K562 (cell line): Measurements from ENCODE around the gene KCNJ12. TPM values are rescaled to one million over a fixed set of nuclear protein-coding genes. Genes with fewer than 3 reads are reported as not detected.
"Not testable (repeated sequence)": the region's sequence is repeated elsewhere in the genome, so short reads cannot be mapped to it uniquely, and the experiment has no call there.

Source experiments
- ATAC-seq: fragments of 200-7000 bp; cut with Tn5 transposase; 3 replicates; pipeline ENCODE4 v1.9.1; 2020; ENCODE audit warnings: moderate library complexity
- BruUV-seq: library from RNA; stranded (reverse); fragments of 400-500 nt; replicated peaks from 2 replicates; lab custom pipeline; 2021; lab: Mats Ljungman, UMichigan
- CTCF ChIA-PET: fragments of 300-600 bp; formaldehyde crosslinking; extraction: SDS; loops from one replicate; lab custom pipeline; 2021; ENCODE audit warnings: low intra/inter-chr PET ratio; lab: Yijun Ruan, JAX
- POLR2A ChIA-PET: fragments of 300-600, 350-650 bp; sonication (Branson Sonifier 250); formaldehyde crosslinking; extraction: SDS; loops from one replicate; lab custom pipeline; 2021; ENCODE audit warnings: antibody characterized with exemption, inconsistent platforms; lab: Yijun Ruan, JAX
- DNase-seq, 4 experiments: peaks; one replicate each; pipeline versions ENCODE4 v3.0.0 to v3.0.0-alpha.2; 2011 to 2018; ENCODE audit warnings: low spot score in 3 of 4, mixed read lengths in 3 of 4; ENCODE audit errors: extremely low read depth in 1 of 4
- FAIRE-seq: peaks from 2 replicates; lab custom pipeline; 2011; peaks lifted over from hg19 to GRCh38; lab: Jason Lieb, UNC
- H2AFZ ChIP-seq: 2 replicates; pipeline ENCODE4 v1.6.0; 2011; ENCODE audit warnings: low read depth, low read length, control low read depth, inconsistent platforms
- H3K27ac ChIP-seq: fragments of 200-600 bp; 3 replicates; pipeline ENCODE4 v1.8.0; 2011; ENCODE audit warnings: low read depth, mild to moderate bottlenecking, control low read depth, inconsistent platforms, low read length, moderate library complexity, mixed read lengths; ENCODE audit errors: extremely low read depth
- H3K27me3 ChIP-seq, 2 experiments: fragments of 300-600 bp in 1 of 2; 2 replicates in 1 of 2; 3 replicates in 1 of 2; pipeline versions ENCODE4 v1.6.0 to v1.8.0; 2011; ENCODE audit warnings: inconsistent platforms in 2 of 2, low read length in 2 of 2, mild to moderate bottlenecking in 1 of 2, mixed read lengths in 1 of 2, moderate library complexity in 1 of 2; ENCODE audit not compliant: control insufficient read depth in 2 of 2, insufficient read depth in 2 of 2
- H3K36me3 ChIP-seq: fragments of 300-600 bp; 3 replicates; pipeline ENCODE4 v1.8.0; 2011; ENCODE audit warnings: mild to moderate bottlenecking, low read length, inconsistent platforms; ENCODE audit not compliant: control insufficient read depth, insufficient read depth
- H3K4me1 ChIP-seq, 2 experiments: fragments of 200-600 bp in 1 of 2; replicated peaks in 1 of 2; 2 replicates in 1 of 2; 3 replicates in 1 of 2; pipeline versions ENCODE4 v1.5.1 to v1.8.0; 2011; ENCODE audit warnings: inconsistent platforms in 2 of 2, low read length in 2 of 2, mild to moderate bottlenecking in 1 of 2, mixed read lengths in 1 of 2, moderate library complexity in 1 of 2; ENCODE audit not compliant: control insufficient read depth in 2 of 2, insufficient read depth in 2 of 2
- H3K4me2 ChIP-seq: 2 replicates; pipeline ENCODE4 v1.6.1; 2011; ENCODE audit warnings: low read length, control low read depth, inconsistent platforms, mixed read lengths; ENCODE audit not compliant: insufficient read depth
- H3K4me3 ChIP-seq: fragments of 200-600 bp; sonication (generic), shearing (Covaris generic); 2 replicates; pipeline ENCODE4 v1.5.1; 2016; ENCODE audit warnings: control low read depth, inconsistent platforms
- H3K79me2 ChIP-seq: fragments of 200-600 bp; 3 replicates; pipeline ENCODE4 v1.8.0; 2011; ENCODE audit warnings: low read length, inconsistent platforms; ENCODE audit not compliant: control insufficient read depth, insufficient read depth
- H3K9ac ChIP-seq, 2 experiments: 2 replicates each; pipeline versions ENCODE4 v1.6.0 to v1.6.1; 2011; ENCODE audit warnings: low read depth in 2 of 2, low read length in 2 of 2, control low read depth in 1 of 2, inconsistent platforms in 1 of 2, mild to moderate bottlenecking in 1 of 2, mixed read lengths in 1 of 2; ENCODE audit not compliant: insufficient read depth in 1 of 2
- H3K9me1 ChIP-seq: one replicate; pipeline ENCODE4 v1.6.0; 2011; ENCODE audit warnings: inconsistent platforms, mild to moderate bottlenecking, low read length, moderate library complexity; ENCODE audit not compliant: control insufficient read depth, insufficient read depth
- H3K9me3 ChIP-seq: replicated peaks from 2 replicates; pipeline ENCODE4 v1.5.1; 2011; ENCODE audit warnings: low read depth, low read length, inconsistent platforms; ENCODE audit not compliant: control insufficient read depth, insufficient read depth
- H4K20me1 ChIP-seq: replicated peaks from 2 replicates; pipeline ENCODE4 v1.6.1; 2011; ENCODE audit warnings: low read length, inconsistent platforms, mixed read lengths; ENCODE audit not compliant: control insufficient read depth, insufficient read depth
- BCOR ChIP-seq: fragments of 450-650 bp; IDR thresholded peaks from 2 replicates; pipeline ENCODE4 v1.6.1; 2016
- RBM25 ChIP-seq: fragments of 200-400 bp; formaldehyde crosslinking; IDR thresholded peaks from 2 replicates; pipeline ENCODE4 v1.6.1; 2018; ENCODE audit warnings: low read length, low read depth, moderate library complexity; ENCODE audit not compliant: severe bottlenecking
- SMARCA5 ChIP-seq: fragments of 450-650 bp; IDR thresholded peaks from 2 replicates; pipeline ENCODE4 v1.6.1; 2016
- ZFP36 ChIP-seq: fragments of 150-350 bp; IDR thresholded peaks from 2 replicates; pipeline ENCODE4 v1.6.1; 2018; ENCODE audit warnings: low read length, low read depth; ENCODE audit not compliant: partially characterized antibody
- ZNF436 ChIP-seq: fragments of 250-450, 450-650 bp; sonication (Bioruptor Pico); formaldehyde crosslinking; IDR thresholded peaks from 2 replicates; pipeline ENCODE4 v1.7.0; 2020; ENCODE audit warnings: mild to moderate bottlenecking
- WGBS: fragments of 100-300 bp; shearing (Covaris generic); methylation state at CpG from one replicate; pipeline ENCODE4 v1.1.6; 2016; ENCODE audit warnings: low coverage, mixed read lengths; ENCODE audit not compliant: insufficient coverage; ENCODE audit errors: missing lambda C conversion rate; 5-methylcytosine and 5-hydroxymethylcytosine counted together
- in situ Hi-C: fragments of 300-500 bp; cut with MboI; formaldehyde crosslinking; loops from 4 replicates; pipeline ENCODE4 v1.15.0; 2018; ENCODE audit warnings: inconsistent platforms, mixed read lengths
- intact Hi-C: fragments of 100-400 bp; cut with micrococcal nuclease; formaldehyde crosslinking; loops from 2 replicates; pipeline ENCODE4 v1.14.2; 2022
- polyA plus RNA-seq, 8 experiments: library from polyadenylated mRNA; depleted of rRNA in 4 of 8; stranded (reverse) in 5 of 8; unstranded in 3 of 8; fragments of >200 nt; fragmentation: Nextera tagmentation in 2 of 8; fragmentation: Illumina TruSeq in 1 of 8; extraction: Ambion mirVana in 2 of 8; extraction: Trizol in 1 of 8; gene quantifications; 2 replicates each; pipeline versions ENCODE4 v1.2.1 to v1.2.3, GENCODE V29; 2011 to 2014; ENCODE audit warnings: inconsistent platforms in 1 of 8, missing spikeins in 1 of 8
- total RNA-seq, 7 experiments: library from RNA; depleted of rRNA in 6 of 7; stranded (reverse); fragments of >200 nt in 6 of 7; fragmentation: Illumina TruSeq in 2 of 7; extraction: Trizol in 2 of 7; gene quantifications; 2 replicates each; pipeline versions ENCODE4 v1.2.1 to v1.2.3, GENCODE V29; 2011 to 2021; ENCODE audit warnings: low replicate concordance in 1 of 7

The KCNJ12 gene
- total and polyA plus RNA-seq, 9 of the 15 experiments (the other 6 are each of a cell fraction or from before 2014, with no cell fraction given): 0.02 TPM; not detected in 8

DNA sequence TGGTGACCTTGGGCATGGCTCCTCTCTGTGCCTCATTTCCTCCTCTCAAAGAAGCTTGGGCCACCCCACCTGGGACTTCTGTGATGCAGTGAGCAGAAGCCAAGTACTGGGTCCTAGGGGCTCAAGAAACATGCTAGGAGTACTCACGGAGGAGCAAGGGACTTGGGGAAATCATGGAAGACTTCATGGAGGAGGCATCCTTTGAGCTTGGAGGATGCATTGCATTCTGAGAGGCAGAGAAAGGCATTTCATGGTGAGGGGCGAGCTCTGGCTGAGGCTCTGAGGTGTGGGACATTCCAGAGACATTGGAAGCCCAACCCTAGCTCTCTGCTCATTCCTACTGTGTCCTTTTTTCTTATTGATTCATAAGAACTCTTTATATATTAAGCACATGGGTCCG lies 26.8 kb downstream of the KCNJ12 start:
- H2AFZ ChIP-seq, BruUV-seq, H3K9ac ChIP-seq, H3K4me2 ChIP-seq, intact Hi-C loops, H3K79me2 ChIP-seq, H3K4me3 ChIP-seq, H3K27ac ChIP-seq, DNase-seq, H3K9me3 ChIP-seq, H3K4me1 ChIP-seq, H4K20me1 ChIP-seq, CTCF ChIA-PET, POLR2A ChIA-PET, H3K9me1 ChIP-seq, H3K36me3 ChIP-seq, ATAC-seq: not testable (repeated sequence)
- H3K27me3 ChIP-seq: peaks cover 0 to 20% of the 10 kb centered on the region in 2 experiments; a peak in 2 of 5 replicates
- FAIRE-seq: peak; percentile 19
- in situ Hi-C loops: loop anchor here (25.0 kb wide), 1 partner anchor 684 kb away; no protein-coding TSS in a partner anchor
- TF ChIP-seq BCOR (peak; percentile 48; the same call in 1 of the 2 replicates), RBM25 (peak; percentile 13), SMARCA5 (0 out of 2 replicates have a peak, but pooled peaks have one; percentile 35), ZNF436 (CRISPR knock-in tag) (0 out of 2 replicates have a peak, but pooled peaks have one; percentile 16), ZFP36 (peak; percentile 87)
- 6% methylated on average over 3 of the region's 3 CpGs for WGBS

- H3K79me2 ChIP-seq, H3K27me3 ChIP-seq, H2AFZ ChIP-seq, H3K4me2 ChIP-seq, POLR2A ChIA-PET, H3K9me1 ChIP-seq, H3K36me3 ChIP-seq, BruUV-seq, ATAC-seq, H3K27ac ChIP-seq, intact Hi-C loops, DNase-seq, H4K20me1 ChIP-seq, FAIRE-seq, H3K9ac ChIP-seq, H3K9me3 ChIP-seq, CTCF ChIA-PET, H3K4me1 ChIP-seq, H3K4me3 ChIP-seq: not testable (repeated sequence)
- in situ Hi-C loops: loop anchor here (25.0 kb wide), 1 partner anchor 683 kb away; no protein-coding TSS in a partner anchor
- 6% methylated on average over 2 of the region's 8 CpGs for WGBS
Measured at GRCh38 chr17:21404106-21404505, 27.9 kb downstream of the KCNJ12 start.

DNA sequence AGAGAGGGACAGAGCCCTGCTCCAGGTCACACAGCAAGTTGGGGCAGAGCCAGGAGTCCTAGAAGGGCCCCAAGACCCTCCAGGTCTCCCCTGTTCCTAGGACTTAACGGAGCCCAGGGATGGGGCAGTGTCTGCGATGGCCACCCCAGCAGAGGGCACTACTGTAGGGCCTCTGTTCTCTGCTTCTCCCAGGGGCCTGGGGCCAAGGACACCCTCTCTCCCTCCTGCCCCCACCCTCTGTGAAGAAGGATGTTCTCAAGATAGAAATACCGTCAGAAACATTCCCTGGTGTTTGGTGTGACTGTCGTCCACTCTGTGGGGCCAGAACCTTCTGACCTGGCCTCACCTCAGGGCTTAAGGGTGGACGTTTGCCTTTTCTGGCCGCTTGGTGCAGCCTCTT lies 28.4 kb downstream of the KCNJ12 start:
- H4K20me1 ChIP-seq, H2AFZ ChIP-seq, H3K36me3 ChIP-seq, DNase-seq, H3K27ac ChIP-seq, H3K4me1 ChIP-seq, CTCF ChIA-PET, H3K79me2 ChIP-seq, H3K9ac ChIP-seq, BruUV-seq, H3K9me1 ChIP-seq, intact Hi-C loops, H3K4me2 ChIP-seq, H3K9me3 ChIP-seq, H3K4me3 ChIP-seq, POLR2A ChIA-PET, H3K27me3 ChIP-seq: not testable (repeated sequence)
- in situ Hi-C loops: loop anchor here (25.0 kb wide), 1 partner anchor 683 kb away; no protein-coding TSS in a partner anchor
- WGBS: 0% methylated on average over 6 of the region's 6 CpGs
- ATAC-seq (peak; percentile 66), FAIRE-seq (peak; percentile 65)
